PC-9 (cell line): Measurements from ENCODE around the gene RAPGEF6.

Experiments used
- EZH2 ChIP-seq: fragments of 200-600 bp; sonication (generic); IDR thresholded peaks from 2 replicates; pipeline ENCODE4 v1.8.0; 2017; ENCODE audit warnings: antibody characterized with exemption, low read depth
- TF ChIP-seq, protein P1 (sequence below): fragments of 200-600 bp; sonication (generic); conservative IDR thresholded peaks from 2 replicates; pipeline ENCODE4 v1.6.1; 2017; ENCODE audit warnings: mixed run types, antibody characterized with exemption, mild to moderate bottlenecking, moderate library complexity

DNA sequence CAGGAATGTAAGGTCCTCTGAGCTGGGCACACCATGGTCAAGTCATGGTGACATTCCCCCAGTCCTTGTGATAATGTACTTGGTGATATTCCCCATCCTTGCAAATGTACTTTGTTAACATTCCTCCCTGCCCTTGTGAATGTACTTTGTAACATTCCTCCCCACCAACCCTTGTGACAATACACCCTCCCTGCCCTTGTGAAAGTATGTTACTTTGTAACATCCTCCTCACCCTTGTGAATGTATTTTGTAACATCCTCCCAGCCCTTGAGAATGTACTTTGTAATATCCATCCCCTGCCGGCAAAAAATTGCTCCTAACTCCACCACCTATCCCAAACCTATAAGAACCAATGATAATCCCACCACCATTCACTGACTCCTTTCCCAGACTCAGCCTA, 53.3 kb downstream of the RAPGEF6 start:
- TF ChIP-seq, protein P1, sequence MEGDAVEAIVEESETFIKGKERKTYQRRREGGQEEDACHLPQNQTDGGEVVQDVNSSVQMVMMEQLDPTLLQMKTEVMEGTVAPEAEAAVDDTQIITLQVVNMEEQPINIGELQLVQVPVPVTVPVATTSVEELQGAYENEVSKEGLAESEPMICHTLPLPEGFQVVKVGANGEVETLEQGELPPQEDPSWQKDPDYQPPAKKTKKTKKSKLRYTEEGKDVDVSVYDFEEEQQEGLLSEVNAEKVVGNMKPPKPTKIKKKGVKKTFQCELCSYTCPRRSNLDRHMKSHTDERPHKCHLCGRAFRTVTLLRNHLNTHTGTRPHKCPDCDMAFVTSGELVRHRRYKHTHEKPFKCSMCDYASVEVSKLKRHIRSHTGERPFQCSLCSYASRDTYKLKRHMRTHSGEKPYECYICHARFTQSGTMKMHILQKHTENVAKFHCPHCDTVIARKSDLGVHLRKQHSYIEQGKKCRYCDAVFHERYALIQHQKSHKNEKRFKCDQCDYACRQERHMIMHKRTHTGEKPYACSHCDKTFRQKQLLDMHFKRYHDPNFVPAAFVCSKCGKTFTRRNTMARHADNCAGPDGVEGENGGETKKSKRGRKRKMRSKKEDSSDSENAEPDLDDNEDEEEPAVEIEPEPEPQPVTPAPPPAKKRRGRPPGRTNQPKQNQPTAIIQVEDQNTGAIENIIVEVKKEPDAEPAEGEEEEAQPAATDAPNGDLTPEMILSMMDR: no peak
- no peak for TF ChIP-seq EZH2
